SH-SY5Y (cell line): ENCODE data around the gene LFNG.

Experiments used
- GATA2 ChIP-seq: IDR thresholded peaks from 2 replicates; pipeline ENCODE4 v1.6.1; 2011; ENCODE audit warnings: mild to moderate bottlenecking, low read depth, low read length
- GATA3 ChIP-seq: IDR thresholded peaks from 2 replicates; pipeline ENCODE4 v1.6.1; 2011; ENCODE audit warnings: low read depth, mild to moderate bottlenecking, low read length, moderate library complexity

The LFNG gene

DNA sequence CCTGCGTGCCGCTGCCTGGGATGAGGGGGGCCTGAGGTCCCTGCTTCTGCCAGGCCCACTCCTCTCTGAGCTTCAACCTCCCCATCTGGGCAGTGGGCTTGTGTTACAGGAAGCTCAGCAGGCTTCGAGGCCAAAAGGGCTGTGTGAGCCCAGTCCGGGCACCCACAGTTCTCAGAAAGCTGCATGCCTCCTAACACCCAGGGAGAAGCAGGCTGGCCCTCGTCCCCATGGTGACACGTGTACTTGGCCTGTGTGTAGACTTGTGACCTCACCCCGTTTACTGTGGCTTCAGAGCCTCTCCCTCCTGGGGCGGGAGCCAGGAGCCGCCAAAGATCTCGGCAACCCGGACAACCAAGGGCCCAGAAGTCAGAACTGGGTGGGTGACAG is 41.2 kb upstream of the LFNG start:
- no peak for TF ChIP-seq GATA2
- no peak for TF ChIP-seq GATA3

GRCh38 chr7:2478800-2479199 is 40.8 kb upstream of the LFNG start:
- TF ChIP-seq GATA3, result no peak
- TF ChIP-seq GATA2, result no peak

DNA sequence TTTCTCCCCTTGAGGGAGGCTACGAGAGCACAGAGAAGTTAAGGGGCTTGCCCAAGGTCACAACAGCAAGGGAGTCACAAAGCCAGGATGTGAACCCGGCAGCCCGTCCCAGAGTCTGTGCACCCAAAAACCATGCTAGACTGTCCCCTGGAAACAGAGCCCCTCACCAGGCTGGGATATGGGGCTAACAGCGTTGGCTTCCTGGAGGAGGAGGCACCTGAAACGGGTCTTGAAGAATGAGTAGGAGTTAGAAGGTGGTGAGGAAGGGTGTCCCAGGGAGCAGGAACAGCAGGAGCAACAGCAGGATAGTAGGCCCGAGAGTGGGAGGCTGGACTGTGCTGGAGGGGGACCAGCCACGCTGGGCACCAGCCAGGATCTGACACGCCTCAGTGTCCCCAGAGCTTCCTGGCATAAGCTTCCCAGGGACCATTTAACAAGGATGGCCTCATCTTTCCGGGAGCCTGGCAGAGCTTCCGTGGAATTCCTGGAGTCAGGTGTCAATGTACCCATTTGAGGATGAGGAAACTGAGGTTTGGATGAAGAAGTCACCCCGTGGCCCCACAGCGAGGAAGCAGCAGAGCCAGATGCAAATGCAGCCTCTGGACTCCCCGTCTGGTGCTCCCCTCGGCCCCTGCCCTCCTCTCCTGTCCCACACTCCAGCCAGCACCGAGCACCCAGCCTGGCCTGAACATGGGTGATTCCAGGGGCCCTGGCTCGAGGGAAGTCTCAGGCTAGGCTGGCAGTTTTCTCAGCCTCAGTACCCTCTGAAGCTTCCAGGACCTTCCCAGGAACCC is 40.1 kb upstream of the LFNG start:
- TF ChIP-seq GATA2, result no peak

GRCh38 chr7:2480070-2480408 is 39.5 kb upstream of the LFNG start:
- no peak for TF ChIP-seq GATA2
- TF ChIP-seq GATA3, result no peak

DNA sequence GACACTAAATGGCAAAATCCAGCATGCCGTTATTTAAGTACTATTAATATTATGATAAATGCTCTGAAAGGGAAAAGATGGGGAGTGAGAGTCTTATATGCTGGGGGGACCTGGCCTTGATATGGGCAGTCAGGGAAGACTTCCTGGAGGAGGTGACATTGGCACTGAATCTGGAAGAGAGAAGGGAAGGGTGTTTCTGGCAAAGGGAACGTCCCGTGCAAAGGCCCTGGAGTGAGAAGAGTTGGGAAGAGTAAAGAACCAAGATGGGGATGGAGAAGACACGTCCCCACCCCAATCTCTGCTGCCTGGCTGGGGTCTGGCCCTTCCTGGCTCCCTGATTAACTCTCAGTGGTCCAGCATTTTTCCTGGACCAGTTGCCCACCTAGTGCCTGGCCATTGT is 38.4 kb upstream of the LFNG start:
- no peak for TF ChIP-seq GATA2
- TF ChIP-seq GATA3, result no peak

DNA sequence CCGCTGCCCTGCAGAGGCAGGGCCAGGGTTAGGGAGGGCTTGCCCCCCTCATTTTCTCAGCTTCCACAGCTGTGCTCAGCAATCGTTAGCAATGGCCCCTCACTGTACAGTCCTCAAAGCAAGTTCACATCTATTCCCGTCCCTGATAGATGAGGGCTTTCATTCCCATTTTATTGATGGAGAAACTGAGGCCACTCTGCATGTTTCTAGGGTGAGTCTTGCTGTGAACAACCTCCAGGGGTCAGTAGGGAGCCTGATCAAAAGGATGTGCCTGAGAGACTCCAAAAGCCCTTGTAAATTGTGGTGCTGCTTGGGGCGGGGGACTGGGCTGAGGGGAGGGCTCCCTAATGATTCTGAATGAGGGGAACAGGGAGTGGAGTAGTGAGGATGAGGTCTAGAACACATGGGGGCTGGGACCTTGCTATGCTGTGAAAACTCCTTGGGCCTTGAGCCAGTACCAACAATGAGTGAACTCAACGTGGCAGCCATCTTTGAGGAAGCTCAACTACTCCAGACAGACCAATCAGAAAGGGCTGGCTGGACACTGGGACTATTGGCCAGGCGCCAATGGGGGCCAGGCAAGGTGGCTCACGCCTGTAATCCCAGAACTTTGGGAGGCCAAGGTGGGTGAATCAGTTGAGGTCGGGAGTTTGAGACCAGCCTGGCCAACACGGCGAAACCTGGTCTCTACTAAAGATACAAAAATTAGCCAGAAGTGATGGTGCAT is 36.7 kb upstream of the LFNG start:
- TF ChIP-seq GATA3, result no peak
- no peak for TF ChIP-seq GATA2

- TF ChIP-seq GATA3 (no peak), GATA2 (no peak)
These were observed 36.1 kb upstream of the LFNG start for GRCh38 chr7:2483494-2483893.

GRCh38 chr7:2484868-2485267 is 34.7 kb upstream of the LFNG start:
- no peak for TF ChIP-seq GATA3
- TF ChIP-seq GATA2, result no peak

DNA sequence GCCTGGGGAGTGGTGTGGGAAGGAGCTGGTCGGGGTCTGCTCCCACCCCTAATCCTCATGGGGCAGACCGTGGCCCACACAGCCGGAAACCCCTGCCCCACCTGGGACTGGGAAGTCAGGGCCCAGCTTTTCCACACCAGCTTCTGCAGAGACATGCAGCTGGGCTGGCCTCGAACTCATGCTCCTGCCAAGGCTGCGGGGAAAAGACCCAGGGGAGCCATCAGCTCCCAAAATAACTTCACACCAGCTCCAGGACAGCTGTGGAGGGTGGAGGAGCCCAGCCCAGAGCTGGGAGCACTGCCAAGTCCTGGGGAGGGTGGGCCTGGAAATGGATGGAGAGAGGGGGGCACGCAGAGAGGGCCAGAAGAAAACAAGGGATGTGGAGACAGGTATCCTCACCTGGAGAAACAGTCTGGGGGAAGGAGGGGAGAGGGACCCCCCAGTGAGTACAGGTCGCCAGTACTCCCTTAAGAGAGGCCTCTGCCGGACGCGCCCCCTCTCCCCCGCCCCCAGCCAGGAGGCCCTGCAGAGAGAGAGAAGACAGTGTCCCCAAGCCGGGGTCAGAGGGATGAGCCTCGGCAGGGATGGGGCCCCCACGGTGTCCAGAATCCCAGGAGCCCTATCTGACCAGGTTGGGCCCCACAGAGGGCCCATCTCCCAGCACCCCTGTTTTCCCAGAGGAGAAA is 31.8 kb upstream of the LFNG start:
- TF ChIP-seq GATA2 (no peak), GATA3 (no peak)

DNA sequence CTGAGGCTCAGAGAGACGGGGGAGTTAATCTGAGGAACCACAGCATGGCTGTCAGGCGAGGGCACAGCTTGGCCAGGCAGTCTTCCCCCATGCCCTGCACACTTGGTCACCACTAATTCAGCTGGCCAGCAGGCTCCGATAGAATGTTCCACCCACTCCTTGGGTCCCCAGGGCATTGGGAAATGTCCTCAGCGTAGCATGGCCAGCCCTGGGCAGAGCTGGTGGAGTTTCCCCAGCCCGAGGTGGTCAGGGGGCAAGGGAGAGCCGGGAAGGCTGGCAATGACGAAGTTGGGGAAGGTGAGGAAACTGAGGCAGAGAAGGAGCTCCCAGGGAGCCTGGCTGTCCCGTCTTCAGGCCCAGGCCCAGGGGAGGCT is 31.3 kb upstream of the LFNG start:
- TF ChIP-seq GATA2 (no peak), GATA3 (no peak)

DNA sequence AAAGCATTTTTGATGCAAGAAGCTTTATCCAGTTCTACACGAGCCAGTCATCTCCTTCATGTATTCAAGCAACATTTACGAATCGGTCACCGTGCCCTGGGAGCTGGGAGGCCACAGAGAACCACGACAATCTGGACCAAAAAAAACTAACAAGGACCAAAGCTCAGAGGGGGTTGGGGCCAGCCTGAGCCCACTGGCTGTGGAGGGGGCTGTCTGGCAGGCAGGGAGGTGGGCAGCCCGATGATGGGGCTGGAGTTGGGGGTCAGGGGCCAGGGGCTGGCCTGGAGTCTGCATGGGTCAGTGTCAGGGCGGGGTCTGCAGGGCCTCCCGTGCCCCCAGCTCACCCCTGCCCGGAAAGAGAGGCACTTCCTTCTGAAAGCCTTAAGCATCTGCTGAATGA is 30.9 kb upstream of the LFNG start:
- no peak for TF ChIP-seq GATA3
- TF ChIP-seq GATA2, result no peak

DNA sequence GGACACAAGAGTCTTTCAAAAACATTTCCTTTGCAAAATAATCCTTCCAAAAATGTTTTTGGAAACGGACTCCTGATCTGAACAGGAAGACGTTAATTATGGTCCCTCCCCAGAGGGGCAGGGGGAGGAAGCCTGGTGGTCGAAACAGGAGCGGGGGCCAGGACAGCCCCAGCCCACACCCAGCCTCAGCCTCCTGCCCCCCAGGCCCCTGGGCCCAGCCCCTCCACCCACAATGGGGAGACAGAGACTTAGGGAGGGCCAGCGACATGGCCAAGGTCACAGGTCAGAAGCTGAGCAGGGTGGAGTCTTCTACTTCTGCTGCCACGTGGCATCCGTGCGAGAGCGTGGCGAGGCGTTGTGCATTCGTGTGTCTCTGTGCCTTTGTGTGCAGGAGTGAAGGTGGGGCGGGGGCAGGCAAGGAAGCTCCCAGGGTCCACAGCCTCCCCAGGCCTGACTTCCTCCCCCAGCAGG is 29.4 kb upstream of the LFNG start:
- TF ChIP-seq GATA2, result no peak
- no peak for TF ChIP-seq GATA3

DNA sequence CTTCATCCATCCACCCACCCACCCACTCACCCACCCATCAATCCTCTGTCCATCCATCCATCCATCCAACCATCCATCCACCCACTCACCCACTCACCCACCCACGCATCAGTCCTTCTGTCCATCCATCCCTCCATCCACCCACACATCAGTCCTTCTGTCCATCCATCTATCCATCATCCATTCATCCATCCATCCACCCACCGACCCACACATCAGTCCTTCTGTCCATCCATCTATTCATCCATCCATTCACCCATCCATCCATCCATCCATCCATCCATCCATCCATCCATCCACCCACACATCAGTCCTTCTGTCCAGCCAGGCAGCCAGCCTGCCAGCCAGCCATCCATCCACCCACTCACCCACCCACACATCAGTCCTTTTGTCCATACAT is 27.5 kb upstream of the LFNG start:
- no peak for TF ChIP-seq GATA3
- no peak for TF ChIP-seq GATA2

DNA sequence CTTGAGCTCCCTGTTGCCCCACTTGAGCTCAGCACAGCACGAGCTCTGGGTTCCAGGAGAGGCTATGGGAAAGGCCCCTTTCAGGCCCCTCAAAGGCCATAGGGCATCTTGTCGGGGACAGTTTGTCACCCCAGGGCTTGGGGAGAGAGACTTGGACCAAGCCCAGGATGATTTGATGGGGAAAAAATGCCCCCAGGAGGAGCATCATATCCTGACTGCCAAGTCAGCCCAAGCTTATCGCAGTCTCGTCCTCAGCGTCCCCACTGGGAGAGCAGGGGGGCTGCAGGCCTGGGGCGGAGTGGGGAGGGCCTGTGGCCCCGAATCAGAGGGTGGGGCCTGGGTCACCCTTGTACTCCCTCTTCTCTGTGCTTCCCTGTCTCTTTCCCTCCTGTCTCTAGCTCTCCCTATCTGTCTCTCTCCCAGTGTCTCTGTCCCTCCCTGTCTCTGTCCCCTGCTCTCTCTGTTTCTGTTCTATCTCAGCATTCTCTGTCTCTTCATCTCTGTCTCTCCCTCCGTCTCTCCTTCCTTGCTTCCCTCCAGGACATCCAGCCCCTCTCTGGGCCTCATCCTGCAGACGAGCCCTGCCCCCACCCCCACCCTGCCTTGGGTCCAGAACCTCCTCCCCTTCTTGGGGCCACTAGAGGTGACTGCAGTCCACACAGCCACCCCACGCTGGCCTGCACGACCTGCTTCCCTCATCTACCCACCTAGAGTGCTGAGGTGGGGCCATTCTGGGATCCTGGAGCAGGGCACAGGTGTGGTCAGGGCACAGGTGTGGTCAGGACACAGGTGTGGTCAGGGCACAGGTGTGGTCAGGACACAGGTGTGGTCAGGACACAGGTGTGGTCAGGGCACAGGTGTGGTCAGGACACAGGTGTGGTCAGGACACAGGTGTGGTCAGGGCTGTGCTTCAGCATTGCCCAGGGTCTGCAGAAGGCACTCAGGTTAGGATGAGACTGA is 26.1 kb upstream of the LFNG start:
- TF ChIP-seq GATA2, result no peak

- TF ChIP-seq GATA2, result no peak
- TF ChIP-seq GATA3, result no peak
These were observed 25.1 kb upstream of the LFNG start for GRCh38 chr7:2494191-2495130.
